Colon (tissue), 2 donors: ENCODE measurements around the gene CFAP65.

Experiments
- FAIRE-seq: peaks from 2 replicates; lab custom pipeline; 2012; peaks lifted over from hg19 to GRCh38; lab: Jason Lieb, UNC
- donor health status: control.
- donor health status: control.

Gene CFAP65

DNA sequence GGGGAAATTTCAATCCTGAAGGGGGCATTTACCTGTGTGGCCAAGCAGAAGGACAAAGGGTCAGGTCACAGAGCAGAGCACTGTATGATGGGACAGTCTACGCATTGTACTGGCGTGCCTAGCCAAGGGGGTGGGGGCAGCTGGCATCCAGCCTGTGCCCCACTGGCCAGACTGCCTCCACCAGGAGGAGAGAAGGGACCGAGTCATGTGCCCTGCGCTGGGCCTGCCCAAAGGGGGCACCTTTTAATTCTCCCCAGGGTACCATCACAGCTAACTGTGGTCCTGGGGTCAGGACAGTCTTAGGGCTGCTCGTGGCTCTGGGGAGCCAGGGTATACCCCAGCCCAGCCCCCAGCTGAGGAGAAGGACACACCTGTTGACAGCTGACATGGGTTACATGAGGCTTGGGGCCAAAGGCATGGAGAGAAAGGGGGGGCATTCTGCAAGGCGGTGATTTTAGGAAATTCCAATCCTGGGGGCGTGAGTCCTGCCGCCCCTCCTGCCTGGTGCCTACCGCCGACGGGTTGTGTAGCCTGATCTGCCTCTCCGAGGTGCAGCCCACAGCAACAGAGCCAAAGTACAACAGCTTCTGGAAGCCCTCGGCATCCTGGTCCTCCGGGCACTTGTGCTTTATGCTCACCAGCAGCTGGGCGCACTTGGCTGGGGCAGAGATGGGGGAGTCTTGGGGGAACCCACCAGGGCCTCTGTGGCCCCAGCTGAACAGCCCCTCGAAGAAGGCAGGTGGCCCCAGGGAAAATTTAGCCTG is 11.0 kb downstream of the CFAP65 start:
- no peak for FAIRE-seq

DNA sequence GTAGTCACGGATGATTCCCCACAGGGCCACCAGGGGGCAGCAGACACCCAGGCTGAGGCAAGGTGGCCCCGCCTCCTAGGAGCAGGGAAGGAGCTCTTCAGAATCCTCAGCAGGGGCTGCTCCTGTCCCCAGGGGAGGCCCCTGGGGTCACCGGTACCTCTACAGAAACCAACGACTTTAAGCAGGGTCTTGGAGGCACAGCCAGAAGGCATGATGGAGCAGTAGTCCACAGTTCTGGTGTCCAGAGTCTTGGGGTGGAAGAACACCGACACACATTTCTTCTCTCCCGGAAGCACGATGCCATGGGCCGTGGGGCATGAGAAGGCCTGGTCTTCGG is 11.5 kb downstream of the CFAP65 start:
- no peak for FAIRE-seq

DNA sequence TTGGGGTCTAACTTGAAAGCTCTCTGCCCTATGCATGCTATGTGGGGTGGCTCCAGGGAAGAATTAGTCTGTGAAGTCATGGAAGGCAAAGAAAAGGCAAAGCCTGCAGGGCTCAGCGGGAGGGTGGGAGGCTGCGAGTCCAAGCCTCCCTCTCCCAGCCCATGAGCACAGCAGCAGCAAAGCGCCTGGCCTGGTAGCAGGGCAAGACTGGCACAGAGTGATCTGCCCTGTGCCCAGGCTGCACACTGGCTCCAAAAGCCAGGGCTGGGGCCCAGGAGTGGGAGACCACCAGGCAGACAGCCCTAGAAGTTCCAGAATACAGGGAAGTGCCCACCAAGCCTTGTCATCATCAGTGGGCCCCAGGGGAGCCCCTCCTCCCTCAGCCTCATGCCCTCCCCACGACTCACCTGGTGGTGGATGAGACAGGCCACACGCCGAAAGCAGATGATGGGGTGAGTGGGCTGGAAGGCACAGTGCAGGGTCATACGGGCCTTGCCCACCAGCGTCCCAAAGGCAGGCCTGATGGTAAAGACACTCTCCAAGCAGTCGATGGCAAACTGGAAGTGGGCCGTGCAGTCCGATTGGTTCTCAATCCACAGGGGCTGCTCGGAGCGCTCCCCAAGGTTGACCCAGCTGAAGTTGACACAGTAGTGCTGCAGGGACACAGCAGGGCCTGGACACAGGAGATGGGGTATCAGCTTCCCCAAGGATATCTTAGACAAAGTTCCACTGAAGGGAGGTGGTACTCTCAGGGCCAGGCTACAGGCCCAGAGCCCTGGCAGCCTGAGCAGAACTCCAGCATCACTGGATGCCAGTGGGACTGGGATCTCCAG is 12.1 kb downstream of the CFAP65 start:
- FAIRE-seq: no peak

DNA sequence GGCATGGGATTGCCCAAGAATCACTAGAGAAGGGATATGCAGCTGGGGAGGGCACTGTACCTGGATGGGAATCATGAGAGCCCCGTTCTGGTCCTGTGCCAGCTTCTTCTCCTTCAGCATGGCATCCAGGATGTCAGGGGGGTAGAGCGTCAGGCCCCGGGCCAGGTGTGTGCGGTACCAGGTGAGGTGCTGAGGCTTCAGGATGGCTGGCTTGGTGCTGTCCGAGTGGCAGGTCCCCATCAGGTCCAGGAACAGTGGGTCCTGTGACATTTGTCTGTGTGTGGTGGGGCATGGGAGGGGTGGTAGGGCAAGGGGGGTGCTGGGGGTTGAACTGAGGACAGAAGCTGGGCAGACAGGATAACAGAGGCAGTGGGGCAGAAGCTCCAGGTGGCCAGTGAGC is 13.2 kb downstream of the CFAP65 start:
- FAIRE-seq: no peak

DNA sequence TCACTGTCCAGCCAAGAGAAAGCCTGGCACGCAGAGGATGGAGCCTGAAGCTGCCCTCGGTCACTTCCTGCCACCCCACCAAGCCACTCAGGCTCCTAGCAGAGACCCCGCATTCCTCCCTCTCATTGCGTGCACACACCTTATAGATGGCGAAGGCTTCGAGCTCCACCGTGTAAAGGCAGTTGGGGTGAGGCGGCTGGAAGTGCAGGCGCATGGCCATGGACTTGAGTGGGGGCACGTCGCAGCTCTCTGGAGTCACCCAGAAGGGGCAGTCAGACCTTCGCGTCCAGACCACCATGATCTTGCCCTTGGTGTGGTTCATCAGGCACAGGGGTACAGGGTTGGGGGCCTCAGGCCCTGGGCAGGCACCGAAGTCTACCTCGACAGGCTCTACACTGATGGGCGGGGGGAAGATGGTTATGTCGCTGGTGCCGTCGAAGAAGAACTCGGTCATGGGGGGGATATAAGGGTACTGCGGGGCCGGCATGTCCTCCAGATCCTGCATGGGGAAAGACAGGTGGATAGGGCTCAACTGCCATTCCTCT is 13.7 kb downstream of the CFAP65 start:
- FAIRE-seq: no peak

DNA sequence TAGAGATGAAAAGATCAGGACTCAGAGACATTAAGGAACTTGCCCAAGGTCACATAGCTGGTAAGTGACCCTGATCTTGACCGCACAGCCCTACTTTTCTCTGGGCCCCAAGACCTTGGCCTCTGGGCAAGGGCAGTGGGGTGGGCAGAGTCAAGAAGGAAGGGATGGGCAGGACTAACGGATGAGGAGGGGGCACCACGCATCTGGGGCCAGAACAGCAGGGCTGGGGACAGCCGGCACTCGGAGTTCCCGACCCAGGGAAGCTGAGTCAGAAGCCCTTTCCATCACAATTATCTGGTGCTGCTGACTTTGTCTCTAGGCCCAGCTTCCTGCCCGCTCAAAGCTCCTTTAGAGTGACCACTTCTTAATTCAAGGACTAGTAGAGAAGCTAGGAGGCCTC is 14.4 kb downstream of the CFAP65 start:
- FAIRE-seq: no peak

DNA sequence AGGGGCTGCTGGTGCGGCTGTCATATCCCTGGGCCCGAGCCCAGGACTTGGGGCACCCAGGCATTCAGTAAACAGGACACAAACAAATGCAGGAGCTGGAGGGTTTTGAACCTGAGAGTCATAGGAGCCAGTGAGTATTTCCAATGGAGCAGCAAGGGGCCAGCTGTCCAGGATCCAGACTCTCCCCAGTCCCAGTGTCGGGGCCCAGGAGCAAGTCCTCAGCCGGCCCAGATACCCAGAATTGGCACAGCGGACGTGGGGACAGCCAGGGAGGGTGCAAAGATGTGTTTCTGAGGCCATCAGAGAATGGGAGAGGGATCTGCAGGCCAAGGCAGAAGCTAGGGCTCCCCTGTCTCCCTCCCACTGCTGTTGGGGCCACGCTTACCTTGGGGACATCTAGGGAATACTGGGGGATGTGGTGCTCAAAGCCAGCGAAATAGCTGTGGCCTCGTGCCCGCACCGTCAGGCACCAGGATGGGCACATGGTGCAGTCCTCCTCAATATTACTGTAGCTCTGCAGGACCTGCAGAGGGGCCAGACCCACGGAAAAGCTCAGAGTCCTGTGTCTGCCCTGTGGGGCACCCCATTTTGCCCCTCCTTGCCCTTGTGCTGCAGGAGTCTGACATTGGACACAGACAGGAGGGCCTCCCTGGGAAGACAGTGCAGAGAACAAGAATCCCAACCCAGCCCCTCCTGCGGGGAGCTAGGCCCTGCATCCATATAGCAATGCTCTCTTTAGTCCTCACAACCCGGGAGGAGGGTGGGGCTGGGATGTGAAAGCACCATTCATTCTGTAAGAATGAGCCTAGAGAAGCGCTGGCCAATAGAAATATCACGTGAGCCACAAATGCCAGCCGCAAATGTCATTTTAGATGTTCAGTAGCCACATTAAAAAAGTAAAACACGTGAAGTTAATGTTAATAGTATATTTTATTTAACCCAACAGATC is 15.4 kb downstream of the CFAP65 start:
- FAIRE-seq: no peak

DNA sequence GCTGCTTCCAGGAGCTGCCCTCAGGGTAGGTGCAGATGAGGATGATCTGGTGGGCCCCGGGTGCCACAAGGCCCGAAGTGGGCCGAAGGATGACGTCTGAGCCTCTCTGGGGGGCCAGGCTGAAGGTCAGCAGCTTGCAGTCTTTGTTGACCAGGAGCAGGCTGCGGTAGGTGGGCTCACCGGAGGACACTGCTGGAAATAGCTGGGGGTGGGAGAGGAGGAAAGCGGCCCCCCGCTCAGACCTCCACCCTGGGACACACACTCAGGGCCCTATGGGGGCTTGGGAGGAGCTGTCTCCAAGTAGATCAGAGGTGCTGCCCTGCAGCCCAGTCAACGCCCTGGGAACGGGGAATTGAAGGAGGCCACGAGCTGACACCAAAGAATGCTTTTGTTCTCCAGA is 17.3 kb downstream of the CFAP65 start:
- FAIRE-seq: no peak

DNA sequence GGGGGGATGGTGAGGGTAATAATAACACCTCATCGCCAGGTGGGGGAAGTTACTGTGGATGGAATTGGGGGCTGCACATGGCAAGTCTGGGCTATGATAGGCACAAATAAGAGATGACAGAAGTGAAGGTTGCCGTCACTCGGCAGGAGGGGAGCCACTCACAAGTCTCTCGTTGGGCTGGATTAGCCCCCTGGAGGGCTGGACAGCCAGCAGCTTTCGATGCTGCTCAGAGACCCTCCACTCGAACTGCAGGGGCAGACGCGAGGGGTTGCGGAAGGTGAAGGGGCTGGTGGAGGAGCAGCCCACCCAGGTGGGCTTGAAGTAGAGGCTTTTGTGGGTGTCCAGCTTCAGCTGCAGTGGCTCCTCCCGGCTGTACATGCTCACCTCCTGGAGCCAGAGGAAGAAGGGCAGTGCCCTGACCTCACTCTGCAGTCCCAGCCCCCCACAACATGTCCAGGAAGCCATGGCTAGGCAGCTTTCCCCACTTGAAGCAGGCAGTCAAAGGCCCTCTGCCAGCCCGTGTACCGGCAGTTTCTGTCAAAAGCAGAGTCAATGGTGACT is 18.2 kb downstream of the CFAP65 start:
- FAIRE-seq: no peak

DNA sequence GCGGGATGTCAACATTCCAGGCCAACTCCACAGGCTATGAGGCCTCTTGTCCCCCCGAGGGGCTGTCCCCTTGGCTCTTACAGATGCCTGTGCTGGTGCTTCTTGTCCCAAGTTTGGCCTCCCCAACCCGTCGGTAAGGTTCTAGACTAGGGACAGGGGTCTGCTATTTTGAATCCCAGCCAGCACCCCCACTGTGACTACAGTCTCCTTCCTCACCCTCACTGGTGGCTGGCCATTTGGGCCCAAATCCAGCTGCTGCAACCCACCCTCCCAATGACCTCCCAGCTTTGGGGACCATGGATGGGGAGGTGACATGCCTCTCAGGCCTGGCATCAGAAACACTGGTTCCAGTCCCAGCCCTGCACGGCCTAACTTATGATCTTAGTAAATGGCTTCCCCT is 18.7 kb downstream of the CFAP65 start:
- no peak for FAIRE-seq

DNA sequence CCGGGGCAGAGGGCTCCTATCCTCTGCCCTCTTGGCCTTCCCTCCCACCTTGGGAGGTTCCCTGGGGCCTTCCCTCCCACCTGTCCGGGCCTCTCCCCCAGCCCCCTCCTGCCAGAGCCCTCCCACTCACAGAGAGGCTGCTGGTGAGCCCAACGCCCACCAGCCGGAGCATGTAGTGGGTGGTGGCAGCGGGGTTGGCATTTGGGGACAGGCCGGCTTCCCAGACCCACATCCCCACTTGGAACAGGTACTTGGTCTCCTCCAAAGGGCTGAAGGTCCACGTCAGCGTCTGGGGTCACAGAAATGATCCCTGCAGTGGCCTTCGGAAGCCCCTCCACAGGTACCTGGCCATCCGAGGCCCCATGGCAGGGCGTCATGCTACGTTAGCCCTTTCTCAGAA is 19.3 kb downstream of the CFAP65 start:
- FAIRE-seq: no peak

DNA sequence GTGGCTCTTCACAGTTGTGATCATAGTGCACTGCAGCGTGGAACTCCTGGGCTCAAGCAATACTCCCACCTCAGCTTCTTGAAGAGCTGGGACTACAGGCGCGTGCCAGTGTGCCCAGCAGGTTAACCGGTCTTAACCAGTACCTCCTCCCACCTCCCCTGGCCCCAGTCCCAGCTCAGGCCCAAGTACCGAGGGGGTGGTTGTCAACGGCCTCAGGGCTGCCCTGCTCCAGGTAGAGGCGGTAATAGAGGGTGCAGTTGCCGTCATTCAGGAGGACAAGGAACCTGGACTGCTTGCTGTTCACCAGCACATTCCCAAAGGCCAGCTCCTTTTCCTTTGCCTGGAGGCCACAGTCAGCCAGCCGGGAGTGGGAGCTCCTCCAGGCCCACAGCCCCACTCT is 19.7 kb downstream of the CFAP65 start:
- no peak for FAIRE-seq

DNA sequence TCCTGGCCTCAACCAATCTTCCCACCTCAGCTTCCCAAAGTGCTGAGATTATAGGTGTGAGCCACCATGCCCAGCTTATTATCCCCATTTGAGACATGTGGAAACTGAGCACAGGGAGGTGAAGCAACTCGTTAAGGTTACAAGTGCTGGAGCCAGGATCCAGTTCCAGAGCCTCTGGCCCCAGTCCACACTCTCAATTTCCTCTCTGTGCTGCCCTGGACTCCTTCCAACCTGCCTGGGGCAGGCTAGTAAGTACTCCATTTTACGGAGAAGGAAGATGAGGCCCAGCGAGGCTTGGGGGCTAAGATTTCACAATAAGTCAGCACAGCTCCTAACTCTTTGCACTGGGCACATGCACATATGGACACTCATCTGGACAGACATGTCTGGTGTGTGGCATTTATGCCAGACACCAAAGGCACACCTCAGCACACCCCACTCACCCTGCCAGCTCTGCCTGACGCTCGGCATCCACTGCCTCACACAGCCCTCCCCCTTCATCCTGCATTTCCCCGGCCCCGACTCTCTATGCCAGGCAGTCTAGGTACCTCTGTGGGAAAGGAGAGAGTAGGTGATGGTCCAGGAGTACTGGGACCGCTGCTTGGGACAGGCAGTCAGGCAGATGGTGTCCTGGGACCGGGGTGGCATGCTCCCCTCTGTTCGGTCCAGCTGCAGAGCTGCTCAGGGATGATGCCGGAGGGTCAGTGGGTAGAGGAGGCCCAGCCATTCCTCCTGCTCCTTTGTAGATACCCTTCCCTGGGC is 20.5 kb downstream of the CFAP65 start:
- FAIRE-seq: no peak

DNA sequence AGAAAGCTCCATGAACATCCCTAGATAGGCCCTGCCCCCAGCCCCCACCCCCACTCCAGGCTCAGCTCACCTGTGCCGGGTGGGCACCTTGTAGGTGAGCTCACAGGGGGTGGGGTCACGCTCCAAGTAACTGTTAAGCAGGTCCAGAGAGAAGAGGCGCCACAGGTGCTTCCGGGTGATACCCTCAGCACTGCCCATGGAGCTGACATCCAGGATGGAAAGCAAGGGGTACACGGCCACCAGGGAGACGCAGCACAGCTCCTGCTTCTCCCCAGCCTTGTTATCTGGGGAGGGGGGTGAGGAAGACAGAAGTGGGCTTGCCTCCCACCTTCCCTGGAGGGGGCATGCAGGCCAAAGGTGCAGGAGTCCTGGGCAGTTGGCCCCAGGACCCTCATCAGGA is 21.9 kb downstream of the CFAP65 start:
- no peak for FAIRE-seq

DNA sequence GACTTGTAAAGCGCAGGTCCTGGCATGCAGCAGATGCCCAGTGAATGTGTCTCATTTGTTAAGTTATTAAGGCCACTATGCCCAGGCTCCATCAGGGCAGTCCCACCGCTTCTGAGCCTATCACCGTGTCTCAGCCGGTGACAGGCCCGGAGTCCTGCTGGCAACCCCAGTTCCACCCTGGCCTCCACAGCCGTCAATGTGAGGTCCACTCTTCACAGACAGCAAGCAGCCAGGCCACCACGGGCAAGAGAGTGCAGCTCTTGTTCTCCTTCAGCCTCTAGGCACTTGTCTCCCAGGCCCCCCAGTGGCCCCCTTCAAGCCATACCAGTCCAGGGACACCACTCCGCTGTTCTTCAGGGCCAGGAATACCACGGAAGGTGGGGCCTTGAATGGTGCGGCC is 22.6 kb downstream of the CFAP65 start:
- FAIRE-seq: no peak

DNA sequence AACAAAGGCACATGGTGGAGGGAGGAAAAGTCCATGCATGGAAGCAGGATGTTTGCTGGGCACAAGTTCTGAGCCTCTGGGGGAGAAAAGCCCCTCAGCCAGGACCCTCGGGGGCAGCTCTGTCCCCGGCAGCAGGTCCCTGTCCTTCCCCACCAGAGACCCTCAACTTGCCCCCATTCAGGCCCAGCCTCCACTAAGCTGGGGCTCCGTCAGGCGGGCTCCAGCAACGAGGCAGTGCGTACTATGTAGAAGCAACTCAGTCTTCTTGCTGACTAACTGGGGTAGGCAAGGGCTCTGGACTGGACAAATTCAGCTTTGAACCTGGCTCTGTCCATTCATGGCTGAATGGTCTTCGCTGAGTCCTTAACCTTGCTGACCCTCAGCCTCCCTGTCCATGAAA is 23.0 kb downstream of the CFAP65 start:
- FAIRE-seq: no peak

DNA sequence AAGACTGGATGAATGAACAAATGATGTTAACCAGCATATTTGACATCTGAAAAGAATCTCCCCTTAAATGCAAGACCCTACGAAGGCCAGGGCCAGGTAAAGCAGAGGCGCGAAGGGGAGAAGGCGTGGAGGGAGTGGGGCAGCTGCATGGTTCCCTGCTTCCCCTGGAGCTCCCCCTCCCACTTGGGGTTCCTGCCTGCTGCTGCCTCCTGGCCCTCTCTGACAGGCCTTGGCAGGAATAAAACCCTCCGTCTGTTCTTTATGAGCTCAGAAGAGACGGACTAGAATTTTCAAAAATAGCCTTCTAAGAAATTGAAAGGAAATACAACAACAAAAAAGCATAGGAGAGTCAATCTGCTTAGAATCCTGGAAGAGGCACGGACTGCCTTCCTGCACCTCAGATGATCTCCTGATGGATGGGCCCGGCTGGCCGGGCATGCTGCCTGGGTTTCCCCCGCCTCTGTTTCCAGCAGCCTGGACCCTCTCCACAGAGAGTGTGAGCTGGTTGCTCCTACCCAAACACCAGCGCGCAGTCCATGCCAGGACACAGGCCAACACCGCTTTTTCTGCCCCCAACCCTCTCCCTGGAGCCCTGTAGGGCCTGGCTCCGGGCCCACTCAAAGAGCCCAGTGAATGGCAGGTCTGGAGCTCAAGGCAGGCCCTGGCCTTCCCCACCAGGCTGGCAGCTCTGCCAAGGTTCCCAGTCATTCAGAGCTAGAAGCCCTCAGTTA is 23.9 kb downstream of the CFAP65 start:
- FAIRE-seq: no peak

DNA sequence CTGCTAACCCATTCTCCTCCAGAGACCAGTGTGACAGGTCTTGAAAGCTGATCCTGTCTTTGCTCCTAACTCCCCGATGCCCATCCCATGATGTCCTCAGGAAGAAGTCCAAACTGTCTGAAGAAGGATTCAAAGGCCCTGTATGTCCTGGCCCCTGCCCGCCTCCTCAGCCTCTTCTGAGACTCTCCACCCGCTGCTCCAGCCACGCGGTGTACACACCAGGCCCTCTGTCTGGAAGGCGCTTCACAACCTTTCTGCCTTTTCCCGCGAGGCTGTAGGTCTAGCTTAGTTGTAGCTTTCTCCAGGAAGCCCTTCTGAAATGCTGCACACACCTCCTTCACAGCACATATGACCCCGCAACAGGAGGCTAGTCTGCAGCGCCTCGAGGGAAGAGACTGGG is 24.6 kb downstream of the CFAP65 start:
- FAIRE-seq: no peak

DNA sequence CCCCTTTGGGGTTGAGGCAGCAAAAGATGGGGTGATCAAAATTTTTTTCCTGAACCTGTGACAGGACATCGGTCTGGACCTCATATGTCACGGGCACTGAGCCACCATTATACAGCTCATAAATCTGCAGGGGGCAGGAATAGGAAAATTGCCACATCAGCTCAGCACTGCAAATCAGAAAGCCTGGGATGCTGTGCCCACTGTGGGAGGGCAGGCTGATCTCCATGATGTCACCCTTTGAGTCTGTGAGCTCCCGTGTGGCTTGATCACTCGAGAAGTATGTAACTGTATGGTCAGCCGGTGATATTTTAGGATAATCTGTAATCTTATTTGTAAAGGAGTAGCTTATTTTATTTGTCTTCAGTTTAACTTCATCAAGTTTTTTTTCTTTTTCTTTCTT is 30.4 kb downstream of the CFAP65 start:
- no peak for FAIRE-seq

DNA sequence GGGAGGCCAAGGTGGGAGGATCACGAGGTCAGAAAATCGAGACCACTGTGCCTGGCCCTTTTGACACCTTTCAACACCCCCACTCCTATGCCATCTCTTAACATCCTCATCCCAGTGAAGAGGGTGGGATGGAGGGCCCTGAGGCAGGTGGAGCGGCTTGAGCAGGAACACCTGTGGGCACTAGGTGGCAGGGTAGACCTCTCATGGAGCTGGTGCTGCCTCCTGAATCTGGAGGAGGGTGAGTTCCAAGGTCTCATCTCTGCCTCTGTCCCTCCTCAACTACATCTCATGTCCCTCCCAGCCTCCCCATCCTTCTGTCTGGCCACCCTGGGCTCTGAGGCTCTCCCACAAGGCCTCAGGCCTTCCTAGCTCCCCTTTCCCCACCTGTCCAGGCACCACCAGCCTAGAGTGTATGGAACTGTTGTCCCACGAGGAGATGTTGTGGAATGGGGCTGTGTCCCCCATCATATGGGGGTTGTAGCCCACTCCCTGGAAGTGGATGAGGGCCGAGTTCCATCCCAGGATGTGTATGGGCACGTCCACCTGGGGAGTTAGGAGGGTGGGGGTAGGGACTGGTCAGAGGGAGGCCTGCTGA is 31.1 kb downstream of the CFAP65 start:
- no peak for FAIRE-seq
